ENCODE data around the gene CASP3.
"Not testable (repeated sequence)": the region's sequence is repeated elsewhere in the genome, so short reads cannot be mapped to it uniquely, and the experiment has no call there.

The CASP3 gene

DNA sequence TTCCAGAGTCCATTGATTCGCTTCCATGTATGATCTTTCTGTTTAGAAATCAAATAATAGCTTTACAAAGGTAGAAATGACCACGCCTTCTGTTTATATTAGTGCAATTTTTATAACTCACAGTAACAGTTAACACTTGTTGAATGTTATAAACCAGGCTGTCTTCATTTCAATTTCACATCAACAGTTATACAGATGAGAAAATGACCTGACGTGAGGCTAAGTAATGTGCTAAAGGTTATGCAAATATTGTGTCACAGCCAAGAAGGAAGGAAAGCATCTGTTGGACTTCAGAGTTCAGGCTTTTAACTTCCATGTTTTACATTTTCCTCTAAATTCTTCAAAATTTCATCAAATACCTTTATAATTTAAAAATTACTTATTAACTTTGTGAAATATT lies 13.9 kb downstream of the CASP3 start:
- no peak for DNase-seq (ENCODE audit: low read depth)

- no peak for DNase-seq (ENCODE audit: low read depth)
Observed at GRCh38 chr4:184632842-184633241, 16.4 kb downstream of the CASP3 start.

- DNase-seq (ENCODE audit: low read depth), result no peak
Observed at GRCh38 chr4:184628103-184628502, 21.1 kb downstream of the CASP3 start.

DNA sequence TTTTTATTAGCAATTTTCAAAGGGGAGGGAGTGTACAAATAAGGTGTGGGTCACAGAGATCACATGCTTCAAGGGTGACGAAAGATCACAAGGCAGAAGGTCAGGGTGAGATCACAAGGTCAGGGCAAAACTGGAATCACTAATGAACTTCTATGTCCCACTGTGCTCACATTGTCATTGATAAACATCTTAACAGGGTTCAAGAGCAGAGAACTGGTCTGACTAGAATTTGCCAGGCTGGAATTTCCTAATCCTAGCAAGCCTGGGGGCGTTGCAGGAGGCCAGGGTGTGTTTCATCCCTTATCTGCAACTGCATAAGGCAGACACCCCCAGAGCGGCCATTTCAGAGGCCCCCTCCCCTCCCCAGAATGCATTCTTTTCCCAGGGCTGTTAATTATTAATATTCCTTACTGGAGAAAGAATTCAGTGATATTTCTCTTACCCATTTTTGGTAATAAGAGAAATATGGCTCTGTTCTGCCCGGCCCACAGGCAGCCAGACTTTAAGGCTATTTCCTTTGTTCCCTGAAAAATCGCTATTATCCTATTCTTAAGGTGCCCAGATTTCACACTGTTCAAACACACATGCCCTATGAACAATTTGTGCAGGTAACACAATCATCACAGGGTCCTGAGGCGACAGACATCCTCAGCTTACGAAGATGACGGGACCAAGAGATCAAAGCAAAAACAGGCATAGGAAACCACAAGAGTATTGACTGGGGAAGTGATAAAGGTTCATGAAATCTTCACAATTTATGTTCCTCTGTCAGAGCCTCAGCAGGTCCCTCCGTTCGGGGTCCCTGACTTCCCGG lies 23.3 kb downstream of the CASP3 start:
- not testable (repeated sequence) for DNase-seq (ENCODE audit: low read depth)

- no peak for DNase-seq (ENCODE audit: low read depth)
Observed at GRCh38 chr4:184624972-184625554, 24.2 kb downstream of the CASP3 start.

- DNase-seq (ENCODE audit: low read depth), result not testable (repeated sequence)
Observed at GRCh38 chr4:184624504-184624903, 24.7 kb downstream of the CASP3 start.

DNA sequence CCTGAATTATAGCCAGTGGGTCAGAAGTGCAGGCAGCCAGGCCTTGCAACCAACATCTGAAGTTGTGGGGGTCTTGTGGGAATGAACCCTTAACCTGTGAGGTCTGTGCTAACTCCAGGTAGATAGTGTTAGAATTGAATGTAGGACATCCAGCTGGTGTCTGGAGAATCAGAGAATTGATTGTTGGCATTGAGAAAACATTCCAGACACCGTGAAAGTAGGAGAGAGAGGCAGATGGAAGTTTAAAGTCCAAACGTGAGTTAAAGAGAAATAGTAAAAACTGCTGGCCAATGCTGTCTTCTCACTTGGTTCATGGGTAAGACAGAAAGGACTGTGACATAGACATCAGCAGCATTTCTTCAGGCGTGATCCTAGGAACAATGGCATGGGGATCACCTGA lies 27.7 kb downstream of the CASP3 start:
- DNase-seq (ENCODE audit: low read depth), result no peak

DNA sequence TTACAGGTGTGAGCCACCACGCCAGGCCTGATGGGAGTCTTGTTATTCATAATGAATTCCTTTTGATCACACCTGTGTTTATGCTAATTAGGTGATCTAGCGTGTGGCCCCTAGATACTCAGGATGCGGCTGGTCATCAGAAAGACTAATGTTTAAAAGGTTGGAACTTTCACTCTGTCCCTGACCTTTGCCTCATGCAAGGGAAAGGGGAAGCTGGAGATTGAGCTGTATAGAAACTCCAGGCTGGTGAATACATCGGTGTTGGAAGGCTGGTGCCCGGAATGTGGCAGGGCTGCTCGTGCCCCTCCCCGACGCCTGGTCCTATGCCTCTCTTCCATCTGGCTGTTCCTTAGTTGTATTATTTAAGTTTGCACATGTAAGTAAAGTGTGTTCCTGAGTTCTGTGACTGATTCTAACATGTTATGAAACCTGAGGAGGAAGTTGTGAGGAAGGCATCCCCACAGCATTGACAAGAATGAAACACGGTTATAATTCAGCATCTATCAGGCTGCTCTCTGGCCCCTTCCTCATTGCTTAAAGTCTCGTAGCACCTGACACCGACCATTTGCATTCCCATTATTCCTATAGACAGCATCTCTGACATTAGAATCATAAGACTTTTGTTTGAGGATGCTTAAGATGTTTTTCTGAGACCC lies 28.9 kb downstream of the CASP3 start:
- no peak for DNase-seq (ENCODE audit: low read depth)

- DNase-seq (ENCODE audit: low read depth), result no peak
Observed at GRCh38 chr4:184617600-184618196, 31.5 kb downstream of the CASP3 start.

DNA sequence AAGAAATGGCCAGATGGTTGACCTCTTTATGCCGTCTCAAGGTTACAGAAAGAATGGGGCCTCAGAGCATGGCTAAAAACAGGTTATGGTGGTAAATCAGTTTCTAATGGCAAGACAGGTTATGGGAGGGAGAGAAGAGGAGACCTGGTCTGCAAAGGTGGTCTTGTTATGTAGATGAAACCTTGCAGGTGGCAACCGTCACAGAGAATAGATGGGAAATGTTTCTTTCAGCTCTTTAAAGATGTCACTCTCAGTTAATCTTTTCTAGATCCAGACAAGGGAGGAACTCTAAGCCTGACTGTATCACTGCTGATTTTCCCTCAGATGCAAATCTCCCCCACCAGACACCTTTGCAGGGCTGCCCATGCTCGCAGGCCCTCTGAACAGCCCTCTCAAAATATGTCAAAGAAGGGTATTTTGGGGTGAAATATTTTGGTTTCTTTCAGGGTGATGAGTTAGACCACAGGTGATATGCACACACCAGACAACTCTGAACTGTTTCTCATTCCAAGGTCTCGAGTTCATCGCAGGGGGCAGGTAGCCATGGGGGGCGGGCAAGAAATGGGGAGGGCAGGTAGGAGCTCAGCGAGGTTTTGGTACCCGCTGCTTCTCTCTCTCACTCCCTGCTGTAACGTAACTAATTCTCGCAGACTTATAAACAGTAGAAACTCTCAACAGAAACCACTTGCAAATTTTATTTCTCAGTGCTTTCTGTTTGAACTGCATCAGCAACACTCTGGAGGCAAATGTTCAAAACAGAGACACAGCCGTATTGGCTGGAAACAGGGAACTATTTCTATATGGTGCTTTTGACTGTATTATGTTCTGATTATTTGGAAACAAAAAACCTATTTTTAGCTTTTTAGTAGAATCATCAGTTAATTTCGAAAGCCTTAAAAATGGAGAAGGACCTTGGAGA lies 32.4 kb downstream of the CASP3 start:
- DNase-seq (ENCODE audit: low read depth), result no peak

DNA sequence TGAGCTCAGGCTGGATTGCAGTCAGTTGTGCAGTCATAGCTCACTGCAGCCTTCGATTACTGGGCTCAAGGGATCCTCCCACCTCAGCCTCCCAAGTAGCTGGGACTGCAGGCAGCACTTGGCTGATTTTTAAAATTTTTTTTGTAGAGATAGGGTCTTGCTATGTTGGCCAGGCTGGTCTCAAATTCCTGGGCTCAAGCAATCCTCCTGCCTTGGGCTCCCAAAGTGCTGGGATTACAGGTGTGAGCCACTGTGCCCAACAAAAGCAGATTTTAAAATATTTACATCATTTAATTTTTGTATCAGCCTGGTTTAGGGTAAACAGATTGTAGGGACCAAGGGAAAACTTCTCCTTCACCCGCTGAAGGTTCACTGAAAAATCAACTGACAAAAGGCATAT lies 33.1 kb downstream of the CASP3 start:
- not testable (repeated sequence) for DNase-seq (ENCODE audit: low read depth)

DNA sequence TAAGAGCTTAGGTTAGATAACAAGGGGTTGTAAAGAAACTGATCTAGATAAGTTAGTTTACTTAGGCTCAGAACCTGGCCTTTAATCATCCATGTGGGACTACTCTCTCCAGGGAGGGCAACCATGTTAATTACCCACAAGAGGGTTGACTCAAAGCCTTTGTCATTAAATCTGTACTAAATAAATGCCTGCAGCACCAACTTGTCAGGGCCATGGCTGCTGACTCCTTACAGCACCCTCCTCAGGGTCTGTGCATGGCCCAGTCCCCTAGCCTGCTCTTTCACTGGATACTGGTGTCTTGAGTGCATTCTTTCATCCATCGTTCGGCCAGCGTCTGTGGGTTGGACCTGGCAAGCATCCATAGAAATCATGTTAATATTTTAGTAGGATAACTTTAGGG lies 34.7 kb downstream of the CASP3 start:
- DNase-seq (ENCODE audit: low read depth), result no peak

- no peak for DNase-seq (ENCODE audit: low read depth)
Observed at GRCh38 chr4:184613405-184613804, 35.8 kb downstream of the CASP3 start.

DNA sequence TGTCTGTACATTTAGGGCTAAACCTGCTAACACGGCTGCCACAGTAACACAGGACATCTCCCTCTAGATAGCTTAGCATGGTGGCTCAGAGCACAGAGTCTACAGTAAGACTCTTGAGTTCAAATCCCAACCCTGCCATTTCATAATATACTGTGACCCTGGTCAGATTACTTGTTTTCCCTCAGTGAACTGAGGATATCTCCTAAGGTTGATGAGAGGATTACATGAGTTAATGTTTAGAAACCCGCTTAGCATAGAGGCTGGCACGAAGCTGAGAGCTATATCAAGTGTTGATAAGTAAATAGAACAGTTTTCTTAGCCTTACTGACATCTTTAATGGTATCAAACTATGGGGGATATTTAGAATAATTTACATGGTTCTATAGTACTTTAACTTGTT lies 37.2 kb downstream of the CASP3 start:
- DNase-seq (ENCODE audit: low read depth), result no peak

DNA sequence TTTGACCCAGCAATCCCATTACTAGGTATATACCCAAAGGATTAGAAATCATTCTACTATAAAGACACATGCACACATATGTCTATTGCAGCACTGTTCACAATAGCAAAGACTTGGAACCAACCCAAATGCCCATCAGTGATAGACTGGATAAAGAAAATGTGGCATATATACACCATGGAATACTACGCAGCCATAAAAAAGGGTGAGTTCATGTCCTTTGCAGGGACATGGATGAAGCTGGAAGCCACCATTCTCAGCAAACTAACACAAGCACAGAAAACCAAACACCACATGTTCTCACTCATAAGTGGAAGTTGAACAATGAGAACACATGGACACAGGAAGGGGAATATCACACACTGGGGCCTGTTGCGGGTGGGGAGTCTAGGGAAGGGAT lies 41.8 kb downstream of the CASP3 start:
- DNase-seq (ENCODE audit: low read depth), result not testable (repeated sequence)

DNA sequence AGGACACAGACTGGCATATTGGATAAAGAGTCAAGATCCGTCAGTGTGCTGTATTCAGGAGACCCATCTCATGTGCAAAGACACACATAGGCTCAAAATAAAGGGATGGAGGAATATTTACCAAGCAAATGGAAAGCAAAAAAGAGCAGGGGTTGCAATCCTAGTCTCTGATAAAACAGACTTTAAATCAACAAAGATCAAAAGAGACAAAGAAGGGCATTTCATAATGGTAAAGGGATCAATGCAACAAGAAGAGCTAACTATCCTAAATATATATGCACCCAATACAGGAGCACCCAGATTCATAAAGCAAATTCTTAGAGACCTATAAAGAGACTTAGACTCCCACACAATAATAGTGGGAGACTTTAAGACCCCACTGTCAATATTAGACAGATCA lies 46.4 kb downstream of the CASP3 start:
- not testable (repeated sequence) for DNase-seq (ENCODE audit: low read depth)

GRCh38 chr4:184600982-184601381 lies 48.3 kb downstream of the CASP3 start:
- not testable (repeated sequence) for DNase-seq (ENCODE audit: low read depth)

GRCh38 chr4:184599492-184600135 lies 49.6 kb downstream of the CASP3 start:
- no peak for DNase-seq (ENCODE audit: low read depth)

DNA sequence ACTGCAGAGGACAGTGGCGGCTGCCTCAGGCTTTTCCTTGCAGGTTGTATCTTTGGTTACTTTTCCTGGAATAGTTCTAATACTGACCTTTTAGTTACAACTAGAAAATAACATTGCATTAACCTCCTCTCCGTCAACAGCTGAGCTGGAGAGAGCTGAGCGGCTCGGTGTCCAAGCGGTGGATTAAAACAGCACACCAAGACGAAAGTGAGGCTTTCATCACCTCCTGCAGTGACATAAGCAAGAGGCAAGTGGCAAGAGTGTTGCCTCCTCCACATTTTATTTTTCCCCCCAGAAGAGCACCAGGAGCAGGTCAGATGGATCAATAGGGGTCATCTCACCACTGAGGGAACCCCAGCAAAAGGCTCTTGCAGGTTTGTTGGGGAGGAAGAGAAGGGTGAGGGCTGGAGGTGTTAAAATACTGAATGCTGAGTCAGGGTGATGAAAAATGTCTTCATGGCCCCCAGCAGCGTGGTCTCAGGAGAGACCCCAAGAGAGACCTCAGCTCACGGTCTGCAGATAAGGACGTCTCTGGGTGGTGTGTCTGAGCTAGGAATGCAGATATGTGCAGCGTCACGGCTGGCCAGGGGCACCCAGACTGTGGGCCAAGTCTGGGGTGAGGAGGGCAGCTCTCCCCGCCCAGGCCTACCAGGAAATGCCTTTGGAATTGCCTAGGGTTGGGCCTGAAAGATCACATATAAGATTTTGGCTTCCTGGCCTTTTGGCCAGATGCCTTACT lies 50.3 kb downstream of the CASP3 start:
- DNase-seq (ENCODE audit: low read depth), result no peak

GRCh38 chr4:184596617-184597185 lies 52.5 kb downstream of the CASP3 start:
- no peak for DNase-seq (ENCODE audit: low read depth)
